HCT116 (cell line): ENCODE measurements around the gene TAF4.

Experiments used
- CBX3 ChIP-seq: IDR thresholded peaks from 2 replicates; pipeline ENCODE4 v1.6.1; 2012; ENCODE audit warnings: low read depth
- CEBPB ChIP-seq: IDR thresholded peaks from 2 replicates; pipeline ENCODE4 v1.6.1; 2012; ENCODE audit warnings: low read depth
- EZH2phosphoT487 ChIP-seq: fragments of 200-600 bp; IDR thresholded peaks from 2 replicates; pipeline ENCODE4 v1.6.1; 2018; ENCODE audit warnings: antibody characterized with exemption, borderline replicate concordance
- POLR2A ChIP-seq: IDR thresholded peaks from 2 replicates; pipeline ENCODE4 v1.7.0; 2011; ENCODE audit warnings: borderline replicate concordance; ENCODE audit not compliant: insufficient read depth, insufficient read length; ENCODE audit errors: extremely low read depth
- RAD21 ChIP-seq: IDR thresholded peaks from 2 replicates; pipeline ENCODE4 v1.6.1; 2012; ENCODE audit warnings: low read depth, mild to moderate bottlenecking
- SP1 ChIP-seq: IDR thresholded peaks from 2 replicates; pipeline ENCODE4 v1.6.1; 2012; ENCODE audit warnings: low read depth
- SRF ChIP-seq: IDR thresholded peaks from 2 replicates; pipeline ENCODE4 v1.6.1; 2012; ENCODE audit warnings: low read depth
- TCF7L2 ChIP-seq: IDR thresholded peaks from 2 replicates; pipeline ENCODE4 v1.7.0; 2011; ENCODE audit warnings: borderline replicate concordance, inconsistent platforms; ENCODE audit not compliant: insufficient read depth, insufficient read length; ENCODE audit errors: extremely low read depth
- YY1 ChIP-seq: IDR thresholded peaks from 2 replicates; pipeline ENCODE4 v1.6.1; 2011; ENCODE audit warnings: low read length, low read depth, moderate library complexity, mild to moderate bottlenecking; ENCODE audit not compliant: insufficient replicate concordance; ENCODE audit errors: extremely low read depth
- ZFX ChIP-seq: fragments of 450-650 bp; IDR thresholded peaks from 2 replicates; pipeline ENCODE4 v1.6.1; 2017
- ZNF274 ChIP-seq: fragments of 200-500 bp; sonication (Bioruptor generic); IDR thresholded peaks from 2 replicates; pipeline ENCODE4 v1.6.1; 2014; ENCODE audit warnings: mild to moderate bottlenecking, low read depth, low read length, inconsistent platforms
- TF ChIP-seq, protein P1 (sequence below), 3 experiments: fragments of 200-600 bp in 1 of 3; sonication (generic) in 1 of 3; IDR thresholded peaks in 2 of 3; conservative IDR thresholded peaks in 1 of 3; 2 replicates each; pipeline ENCODE4 v1.5.1; 2012 to 2017; ENCODE audit warnings: low read depth in 2 of 3, low read length in 2 of 3, antibody characterized with exemption in 1 of 3, borderline replicate concordance in 1 of 3, control low read depth in 1 of 3, mild to moderate bottlenecking in 1 of 3, mixed read lengths in 1 of 3, mixed run types in 1 of 3, moderate library complexity in 1 of 3; ENCODE audit not compliant: insufficient read depth in 1 of 3

DNA sequence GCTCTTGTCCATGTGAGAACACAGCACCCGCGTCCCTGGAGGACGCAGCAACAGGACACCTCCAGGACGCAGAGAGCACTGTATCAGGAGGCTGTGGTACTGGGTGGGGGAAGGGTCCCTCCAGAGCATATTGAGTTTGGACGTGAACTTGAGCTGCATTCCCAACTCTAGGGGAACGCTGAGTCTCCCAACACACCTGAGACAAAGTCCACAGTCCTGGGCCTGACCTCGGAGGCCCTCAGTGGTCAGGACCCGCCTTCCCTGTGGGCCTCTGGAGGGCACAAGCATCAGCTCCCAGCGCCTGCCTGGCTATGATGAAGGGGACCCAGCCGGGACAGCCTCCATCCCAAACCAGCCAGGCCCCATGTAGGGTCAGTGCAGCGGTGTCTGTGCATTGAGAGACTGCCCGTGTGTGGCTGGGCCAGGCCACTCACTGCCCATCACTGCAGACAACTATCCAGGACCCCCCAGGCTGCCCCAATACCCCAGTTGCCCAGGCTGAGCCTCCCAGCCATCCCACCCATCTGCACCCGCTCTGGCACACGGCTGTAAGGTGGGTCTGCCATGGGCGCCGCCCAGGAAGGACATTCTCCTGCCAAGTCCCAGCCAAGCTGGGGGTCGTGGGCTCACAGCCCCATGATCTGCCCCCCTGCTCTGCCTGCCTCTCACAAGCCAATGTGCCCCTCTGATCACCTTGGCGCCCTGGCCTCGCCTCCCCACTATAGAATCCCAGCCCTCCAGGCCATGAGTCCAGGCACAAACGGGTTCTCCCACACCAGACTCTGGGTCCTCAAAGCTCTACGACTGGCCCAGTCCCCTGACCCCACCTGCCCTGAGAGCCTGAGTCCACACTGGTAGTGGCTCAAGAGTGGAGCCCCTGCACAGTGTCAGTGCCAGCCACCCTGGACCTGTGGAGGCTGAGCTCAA lies 115.7 kb downstream of the TAF4 start:
- no peak for TF ChIP-seq CBX3
- no peak for TF ChIP-seq ZNF274
- no peak for TF ChIP-seq POLR2A
- TF ChIP-seq, protein P1, sequence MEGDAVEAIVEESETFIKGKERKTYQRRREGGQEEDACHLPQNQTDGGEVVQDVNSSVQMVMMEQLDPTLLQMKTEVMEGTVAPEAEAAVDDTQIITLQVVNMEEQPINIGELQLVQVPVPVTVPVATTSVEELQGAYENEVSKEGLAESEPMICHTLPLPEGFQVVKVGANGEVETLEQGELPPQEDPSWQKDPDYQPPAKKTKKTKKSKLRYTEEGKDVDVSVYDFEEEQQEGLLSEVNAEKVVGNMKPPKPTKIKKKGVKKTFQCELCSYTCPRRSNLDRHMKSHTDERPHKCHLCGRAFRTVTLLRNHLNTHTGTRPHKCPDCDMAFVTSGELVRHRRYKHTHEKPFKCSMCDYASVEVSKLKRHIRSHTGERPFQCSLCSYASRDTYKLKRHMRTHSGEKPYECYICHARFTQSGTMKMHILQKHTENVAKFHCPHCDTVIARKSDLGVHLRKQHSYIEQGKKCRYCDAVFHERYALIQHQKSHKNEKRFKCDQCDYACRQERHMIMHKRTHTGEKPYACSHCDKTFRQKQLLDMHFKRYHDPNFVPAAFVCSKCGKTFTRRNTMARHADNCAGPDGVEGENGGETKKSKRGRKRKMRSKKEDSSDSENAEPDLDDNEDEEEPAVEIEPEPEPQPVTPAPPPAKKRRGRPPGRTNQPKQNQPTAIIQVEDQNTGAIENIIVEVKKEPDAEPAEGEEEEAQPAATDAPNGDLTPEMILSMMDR (IDR thresholded peaks at IDR 0.05 in 2 of 3, conservative IDR thresholded peaks at IDR 0.05 in 1 of 3; ENCODE audit: borderline replicate concordance in 1 of 3, insufficient read depth in 1 of 3, low read depth in 2 of 3, low read length in 2 of 3) = no peak
- TF ChIP-seq RAD21 = no peak
- TF ChIP-seq EZH2phosphoT487 = no peak
- TF ChIP-seq ZFX = no peak
- TF ChIP-seq SP1 = no peak
- TF ChIP-seq YY1 = no peak
- no peak for TF ChIP-seq CEBPB
- no peak for TF ChIP-seq TCF7L2
- TF ChIP-seq SRF = no peak
